NOMO-1 treated with DMSO at 0.1 percent for 48 hours (cell line): ENCODE data around the gene BPIFB6.

Experiments used
- DNase-seq: peaks from one replicate; lab custom pipeline; 2025; ENCODE audit not compliant: unreplicated experiment; lab: John Stamatoyannopoulos, UW

The BPIFB6 gene

GRCh38 chr20:33015700-33016580 lies 15.5 kb upstream of the BPIFB6 start:
- DNase-seq, result no peak

GRCh38 chr20:33016581-33017109 lies 14.8 kb upstream of the BPIFB6 start:
- no peak for DNase-seq

- DNase-seq, result no peak
Observed at GRCh38 chr20:33017542-33017941, 13.9 kb upstream of the BPIFB6 start.

GRCh38 chr20:33018169-33018931 lies 13.1 kb upstream of the BPIFB6 start:
- no peak for DNase-seq

- no peak for DNase-seq
Observed at GRCh38 chr20:33019465-33020277, 11.8 kb upstream of the BPIFB6 start.

GRCh38 chr20:33020278-33021161 lies 10.9 kb upstream of the BPIFB6 start:
- DNase-seq, result no peak

GRCh38 chr20:33021879-33022278 lies 9.6 kb upstream of the BPIFB6 start:
- DNase-seq, result no peak

- DNase-seq, result no peak
Observed at GRCh38 chr20:33022289-33022688, 9.2 kb upstream of the BPIFB6 start.

- no peak for DNase-seq
Observed at GRCh38 chr20:33022694-33023438, 8.6 kb upstream of the BPIFB6 start.

- DNase-seq, result no peak
Observed at GRCh38 chr20:33023439-33024242, 7.8 kb upstream of the BPIFB6 start.

- no peak for DNase-seq
Observed at GRCh38 chr20:33024243-33024560, 7.2 kb upstream of the BPIFB6 start.

- DNase-seq, result no peak
Observed at GRCh38 chr20:33024609-33025317, 6.7 kb upstream of the BPIFB6 start.

GRCh38 chr20:33025318-33025876 lies 6.1 kb upstream of the BPIFB6 start:
- DNase-seq, result no peak

GRCh38 chr20:33026072-33026778 lies 5.2 kb upstream of the BPIFB6 start:
- no peak for DNase-seq

GRCh38 chr20:33026779-33027759 lies 4.4 kb upstream of the BPIFB6 start:
- no peak for DNase-seq
